GM23338 (cell line): ENCODE measurements around the gene ANAPC5. TPM values are rescaled to one million over a fixed set of nuclear protein-coding genes. Genes with fewer than 3 reads are reported as not detected.

Experiments
- ATAC-seq: fragments of 200-7000 bp; cut with Tn5 transposase; 3 replicates; pipeline ENCODE4 v1.9.1; 2020
- DNase-seq: peaks from one replicate; pipeline ENCODE4 v3.0.0-alpha.2; 2015; ENCODE audit warnings: low spot score
- H2AFZ ChIP-seq: fragments of 200-600 bp; sonication (generic); 2 replicates; pipeline ENCODE4 v1.8.0; 2016; ENCODE audit warnings: antibody characterized with exemption, mild to moderate bottlenecking, moderate library complexity
- H3F3A ChIP-seq: fragments of 200-600 bp; sonication (generic); replicated peaks from 2 replicates; pipeline ENCODE4 v1.8.0; 2017; ENCODE audit warnings: antibody characterized with exemption, mixed run types, low read depth
- H3K27ac ChIP-seq: fragments of 200-600 bp; sonication (generic); 2 replicates; pipeline ENCODE4 v1.6.1; 2016; ENCODE audit warnings: low read depth
- H3K27me3 ChIP-seq: fragments of 200-600 bp; sonication (generic); 2 replicates; pipeline ENCODE4 v1.8.0; 2016; ENCODE audit warnings: mild to moderate bottlenecking, mixed run types, moderate library complexity; ENCODE audit not compliant: insufficient read depth
- H3K36me3 ChIP-seq: fragments of 200-600 bp; sonication (generic); 2 replicates; pipeline ENCODE4 v1.8.0; 2016; ENCODE audit warnings: mild to moderate bottlenecking; ENCODE audit not compliant: insufficient read depth
- H3K4me1 ChIP-seq: fragments of 200-600 bp; sonication (generic); 2 replicates; pipeline ENCODE4 v1.8.0; 2016; ENCODE audit warnings: mild to moderate bottlenecking, moderate library complexity; ENCODE audit not compliant: insufficient read depth
- H3K4me2 ChIP-seq: fragments of 200-600 bp; sonication (generic); 2 replicates; pipeline ENCODE4 v1.7.1; 2017; ENCODE audit warnings: mixed run types
- H3K4me3 ChIP-seq: fragments of 200-600 bp; sonication (generic); 2 replicates; pipeline ENCODE4 v1.6.1; 2016; ENCODE audit warnings: mixed run types
- H3K79me2 ChIP-seq: fragments of 200-600 bp; sonication (generic); replicated peaks from 2 replicates; pipeline ENCODE4 v1.8.0; 2017; ENCODE audit warnings: mild to moderate bottlenecking; ENCODE audit not compliant: insufficient read depth
- H3K9me2 ChIP-seq: fragments of 200-600 bp; sonication (generic); 2 replicates; pipeline ENCODE4 v1.8.0; 2017; ENCODE audit not compliant: insufficient read depth
- H4K20me1 ChIP-seq: fragments of 200-600 bp; sonication (generic); replicated peaks from 2 replicates; pipeline ENCODE4 v1.8.0; 2017; ENCODE audit warnings: mild to moderate bottlenecking; ENCODE audit not compliant: insufficient read depth
- H3K27ac Mint-ChIP-seq: 2 replicates; pipeline ENCODE4 v1.8.0; 2020; ENCODE audit warnings: inconsistent platforms, mild to moderate bottlenecking, moderate library complexity, mixed read lengths
- H3K27me3 Mint-ChIP-seq: 3 replicates; pipeline ENCODE4 v1.8.0; 2022; ENCODE audit warnings: low read depth, mild to moderate bottlenecking, moderate library complexity, mixed read lengths, inconsistent platforms; ENCODE audit not compliant: insufficient read depth, poor library complexity
- H3K36me3 Mint-ChIP-seq: 3 replicates; pipeline ENCODE4 v1.8.0; 2021; ENCODE audit warnings: low read depth, mild to moderate bottlenecking, inconsistent platforms, moderate library complexity, mixed read lengths
- H3K4me1 Mint-ChIP-seq: 3 replicates; pipeline ENCODE4 v1.8.0; 2020; ENCODE audit warnings: mild to moderate bottlenecking, inconsistent platforms, mixed read lengths
- H3K4me3 Mint-ChIP-seq: 3 replicates; pipeline ENCODE4 v1.8.0; 2021; ENCODE audit warnings: moderate library complexity, mild to moderate bottlenecking, inconsistent platforms, mixed read lengths
- H3K9me3 Mint-ChIP-seq: 3 replicates; pipeline ENCODE4 v1.8.0; 2020; ENCODE audit warnings: moderate library complexity, mild to moderate bottlenecking, inconsistent platforms, mixed read lengths
- EZH2 ChIP-seq: fragments of 200-600 bp; sonication (generic); IDR thresholded peaks from one replicate; pipeline ENCODE4 v1.8.0; 2017; ENCODE audit warnings: antibody characterized with exemption, mild to moderate bottlenecking, low read depth; ENCODE audit not compliant: unreplicated experiment
- EZH2phosphoT487 ChIP-seq: fragments of 200-600 bp; sonication (generic); IDR thresholded peaks from one replicate; pipeline ENCODE4 v1.8.1; 2018; ENCODE audit warnings: antibody characterized with exemption; ENCODE audit not compliant: unreplicated experiment
- JUNB ChIP-seq: IDR thresholded peaks from one replicate; pipeline ENCODE4 v1.6.1; 2016; ENCODE audit warnings: antibody characterized with exemption; ENCODE audit not compliant: unreplicated experiment
- NANOG ChIP-seq: IDR thresholded peaks from 2 replicates; pipeline ENCODE4 v1.6.1; 2016; ENCODE audit warnings: antibody characterized with exemption, borderline replicate concordance
- POLR2AphosphoS5 ChIP-seq: IDR thresholded peaks from 2 replicates; pipeline ENCODE4 v1.6.1; 2016; ENCODE audit warnings: antibody characterized with exemption, low read depth
- STAT1 ChIP-seq: IDR thresholded peaks from one replicate; pipeline ENCODE4 v1.6.1; 2016; ENCODE audit warnings: antibody characterized with exemption; ENCODE audit not compliant: unreplicated experiment
- ZNF114 ChIP-seq: fragments of 250-450 bp; sonication (Bioruptor Pico); IDR thresholded peaks from 2 replicates; pipeline ENCODE4 v1.5.0; 2020; ENCODE audit warnings: mild to moderate bottlenecking, moderate library complexity
- ZNF331 ChIP-seq: fragments of 250-450 bp; sonication (Bioruptor Pico); IDR thresholded peaks from 2 replicates; pipeline ENCODE4 v1.5.0; 2020; ENCODE audit warnings: low read depth, mild to moderate bottlenecking, moderate library complexity
- polyA plus RNA-seq: library from polyadenylated mRNA; unstranded; fragments of >200 nt; fragmentation: Nextera tagmentation; extraction: Ambion mirVana; gene quantifications from 2 replicates; pipeline ENCODE4 v1.2.1, GENCODE V29; 2016
- total RNA-seq: library from RNA; depleted of rRNA; stranded (reverse); fragments of >200 nt; shearing (Covaris generic); gene quantifications from 2 replicates; pipeline ENCODE4 v1.2.3, GENCODE V29; 2014
- TF ChIP-seq, protein P1 (sequence below): IDR thresholded peaks from one replicate; pipeline ENCODE4 v1.6.1; 2018; ENCODE audit warnings: antibody characterized with exemption; ENCODE audit not compliant: unreplicated experiment
- TF ChIP-seq, protein P2 (sequence below), 2 experiments: fragments of 200-600 bp in 1 of 2; sonication (generic) in 1 of 2; conservative IDR thresholded peaks; 2 replicates each; pipeline versions ENCODE4 v1.5.1 to v1.6.1; 2016 to 2017; ENCODE audit warnings: antibody characterized with exemption in 2 of 2, low read depth in 2 of 2, mild to moderate bottlenecking in 2 of 2, moderate library complexity in 1 of 2

ANAPC5 gene
- total and polyA plus RNA-seq, 2 experiments from 2014 or later = 65.9 to 125 TPM

DNA sequence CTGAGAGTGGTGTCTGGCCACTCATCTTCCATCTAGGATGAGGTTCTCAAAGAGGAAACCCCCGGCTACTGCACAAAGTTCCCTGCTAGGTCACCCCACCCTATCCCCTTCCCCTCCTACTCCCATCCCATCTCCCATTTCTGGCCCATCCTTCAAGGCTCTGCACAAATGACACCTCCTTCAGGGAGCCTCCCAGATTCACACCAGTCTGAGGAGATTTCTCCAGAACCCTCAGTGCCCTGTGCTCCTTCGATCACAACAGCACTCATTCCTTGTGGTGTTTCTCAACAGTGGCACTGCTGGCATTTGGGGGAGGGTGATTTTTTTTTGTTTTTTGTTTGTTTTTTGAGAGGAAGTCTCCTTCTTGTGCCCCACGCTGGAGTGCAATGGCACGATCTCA is 58.6 kb downstream of the ANAPC5 start (continued):
- TF ChIP-seq EZH2 = no peak
- TF ChIP-seq, protein P1, sequence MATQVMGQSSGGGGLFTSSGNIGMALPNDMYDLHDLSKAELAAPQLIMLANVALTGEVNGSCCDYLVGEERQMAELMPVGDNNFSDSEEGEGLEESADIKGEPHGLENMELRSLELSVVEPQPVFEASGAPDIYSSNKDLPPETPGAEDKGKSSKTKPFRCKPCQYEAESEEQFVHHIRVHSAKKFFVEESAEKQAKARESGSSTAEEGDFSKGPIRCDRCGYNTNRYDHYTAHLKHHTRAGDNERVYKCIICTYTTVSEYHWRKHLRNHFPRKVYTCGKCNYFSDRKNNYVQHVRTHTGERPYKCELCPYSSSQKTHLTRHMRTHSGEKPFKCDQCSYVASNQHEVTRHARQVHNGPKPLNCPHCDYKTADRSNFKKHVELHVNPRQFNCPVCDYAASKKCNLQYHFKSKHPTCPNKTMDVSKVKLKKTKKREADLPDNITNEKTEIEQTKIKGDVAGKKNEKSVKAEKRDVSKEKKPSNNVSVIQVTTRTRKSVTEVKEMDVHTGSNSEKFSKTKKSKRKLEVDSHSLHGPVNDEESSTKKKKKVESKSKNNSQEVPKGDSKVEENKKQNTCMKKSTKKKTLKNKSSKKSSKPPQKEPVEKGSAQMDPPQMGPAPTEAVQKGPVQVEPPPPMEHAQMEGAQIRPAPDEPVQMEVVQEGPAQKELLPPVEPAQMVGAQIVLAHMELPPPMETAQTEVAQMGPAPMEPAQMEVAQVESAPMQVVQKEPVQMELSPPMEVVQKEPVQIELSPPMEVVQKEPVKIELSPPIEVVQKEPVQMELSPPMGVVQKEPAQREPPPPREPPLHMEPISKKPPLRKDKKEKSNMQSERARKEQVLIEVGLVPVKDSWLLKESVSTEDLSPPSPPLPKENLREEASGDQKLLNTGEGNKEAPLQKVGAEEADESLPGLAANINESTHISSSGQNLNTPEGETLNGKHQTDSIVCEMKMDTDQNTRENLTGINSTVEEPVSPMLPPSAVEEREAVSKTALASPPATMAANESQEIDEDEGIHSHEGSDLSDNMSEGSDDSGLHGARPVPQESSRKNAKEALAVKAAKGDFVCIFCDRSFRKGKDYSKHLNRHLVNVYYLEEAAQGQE = no peak
- no peak for TF ChIP-seq ZNF114 (CRISPR knock-in tag)
- no peak for TF ChIP-seq EZH2phosphoT487
- TF ChIP-seq POLR2AphosphoS5 = no peak
- TF ChIP-seq, protein P2, sequence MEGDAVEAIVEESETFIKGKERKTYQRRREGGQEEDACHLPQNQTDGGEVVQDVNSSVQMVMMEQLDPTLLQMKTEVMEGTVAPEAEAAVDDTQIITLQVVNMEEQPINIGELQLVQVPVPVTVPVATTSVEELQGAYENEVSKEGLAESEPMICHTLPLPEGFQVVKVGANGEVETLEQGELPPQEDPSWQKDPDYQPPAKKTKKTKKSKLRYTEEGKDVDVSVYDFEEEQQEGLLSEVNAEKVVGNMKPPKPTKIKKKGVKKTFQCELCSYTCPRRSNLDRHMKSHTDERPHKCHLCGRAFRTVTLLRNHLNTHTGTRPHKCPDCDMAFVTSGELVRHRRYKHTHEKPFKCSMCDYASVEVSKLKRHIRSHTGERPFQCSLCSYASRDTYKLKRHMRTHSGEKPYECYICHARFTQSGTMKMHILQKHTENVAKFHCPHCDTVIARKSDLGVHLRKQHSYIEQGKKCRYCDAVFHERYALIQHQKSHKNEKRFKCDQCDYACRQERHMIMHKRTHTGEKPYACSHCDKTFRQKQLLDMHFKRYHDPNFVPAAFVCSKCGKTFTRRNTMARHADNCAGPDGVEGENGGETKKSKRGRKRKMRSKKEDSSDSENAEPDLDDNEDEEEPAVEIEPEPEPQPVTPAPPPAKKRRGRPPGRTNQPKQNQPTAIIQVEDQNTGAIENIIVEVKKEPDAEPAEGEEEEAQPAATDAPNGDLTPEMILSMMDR (conservative IDR thresholded peaks at IDR 0.05; ENCODE audit: low read depth in 2 of 2) = no peak
- TF ChIP-seq ZNF331 (CRISPR knock-in tag) = no peak

DNA sequence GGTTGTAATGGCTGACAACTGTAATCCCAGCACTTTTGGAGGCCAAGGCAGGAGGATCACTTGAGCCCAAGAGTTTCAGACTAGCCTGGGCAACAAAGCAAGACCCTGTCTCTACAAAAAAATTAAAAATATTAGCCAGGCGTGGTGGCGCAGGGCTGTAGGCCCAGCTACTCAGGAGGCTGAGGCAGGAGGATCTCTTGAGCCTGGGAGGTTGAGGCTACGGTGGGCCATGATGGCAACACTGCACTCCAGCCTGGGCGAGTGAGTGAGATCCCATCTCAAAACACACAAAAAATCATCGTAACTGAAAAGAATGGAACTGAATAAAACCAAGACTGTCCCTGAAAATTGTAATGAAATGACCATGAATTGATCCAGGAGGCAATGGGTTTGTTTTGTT is 61.8 kb downstream of the ANAPC5 start:
- Mint-ChIP-seq H3K9me3 (no peaks in the 10 kb centered on the region; the same call in 2 of the 3 replicates), H3K27ac (no peak overlapping the region), H3K4me1 (peaks cover 25% of the 10 kb centered on the region), H3K36me3 (peaks cover 8% of the 10 kb centered on the region; the same call in 1 of the 3 replicates), H3K27me3 (peaks cover 3% of the 10 kb centered on the region), H3K4me3 (no peak overlapping the region)
- no peak overlapping the region for H3K27ac ChIP-seq
- ATAC-seq (no peak), DNase-seq (no peak)
- H3K4me3 ChIP-seq = no peak overlapping the region
- H3F3A ChIP-seq = no peaks in the 10 kb centered on the region
- H3K27me3 ChIP-seq = no peaks in the 10 kb centered on the region
- no peak overlapping the region for H3K4me2 ChIP-seq
- no peaks in the 10 kb centered on the region for H3K9me2 ChIP-seq
- H3K36me3 ChIP-seq = no peaks in the 10 kb centered on the region; the same call in none of the 2 replicates
- TF ChIP-seq, protein P1 = no peak
- TF ChIP-seq POLR2AphosphoS5 (no peak), STAT1 (no peak), JUNB (no peak), NANOG (no peak), ZNF114 (CRISPR knock-in tag) (no peak)
- TF ChIP-seq, protein P2 (conservative IDR thresholded peaks at IDR 0.05; ENCODE audit: low read depth in 2 of 2) = no peak
- H3K79me2 ChIP-seq = peaks cover 23% of the 10 kb centered on the region
- peaks cover 23% of the 10 kb centered on the region for H3K4me1 ChIP-seq
- H2AFZ ChIP-seq = no peak overlapping the region
- H4K20me1 ChIP-seq = peaks cover 7% of the 10 kb centered on the region; the same call in 1 of the 2 replicates
